ENCODE results near the gene USP46.

DNA sequence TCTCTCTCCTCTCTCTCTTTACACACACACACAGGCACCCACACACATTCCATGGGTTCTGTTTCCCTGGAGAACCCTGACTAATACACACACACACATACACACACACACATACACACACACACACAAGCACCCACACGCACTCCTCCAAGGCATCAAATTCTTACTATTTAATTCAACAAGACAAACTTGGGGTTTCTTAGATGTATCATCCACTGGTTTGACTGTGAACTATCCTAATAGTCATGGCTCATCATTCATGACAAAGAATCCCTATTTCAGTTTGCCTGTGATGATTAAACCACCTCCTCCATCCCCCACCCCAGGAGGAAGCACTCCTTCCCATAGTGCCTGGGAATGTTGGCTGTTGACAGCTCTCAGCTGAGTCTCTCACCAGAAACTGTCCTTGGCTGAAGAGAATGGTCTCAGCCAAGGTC is 98.2 kb downstream of the USP46 start:
- TF ChIP-seq, protein P1, sequence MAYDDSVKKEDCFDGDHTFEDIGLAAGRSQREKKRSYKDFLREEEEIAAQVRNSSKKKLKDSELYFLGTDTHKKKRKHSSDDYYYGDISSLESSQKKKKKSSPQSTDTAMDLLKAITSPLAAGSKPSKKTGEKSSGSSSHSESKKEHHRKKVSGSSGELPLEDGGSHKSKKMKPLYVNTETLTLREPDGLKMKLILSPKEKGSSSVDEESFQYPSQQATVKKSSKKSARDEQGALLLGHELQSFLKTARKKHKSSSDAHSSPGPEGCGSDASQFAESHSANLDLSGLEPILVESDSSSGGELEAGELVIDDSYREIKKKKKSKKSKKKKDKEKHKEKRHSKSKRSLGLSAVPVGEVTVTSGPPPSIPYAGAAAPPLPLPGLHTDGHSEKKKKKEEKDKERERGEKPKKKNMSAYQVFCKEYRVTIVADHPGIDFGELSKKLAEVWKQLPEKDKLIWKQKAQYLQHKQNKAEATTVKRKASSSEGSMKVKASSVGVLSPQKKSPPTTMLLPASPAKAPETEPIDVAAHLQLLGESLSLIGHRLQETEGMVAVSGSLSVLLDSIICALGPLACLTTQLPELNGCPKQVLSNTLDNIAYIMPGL (CRISPR knock-in tag; IDR thresholded peaks at IDR 0.05; ENCODE audit: borderline replicate concordance in 1 of 2, low read depth in 1 of 2): no peak
- TF ChIP-seq, protein P2, sequence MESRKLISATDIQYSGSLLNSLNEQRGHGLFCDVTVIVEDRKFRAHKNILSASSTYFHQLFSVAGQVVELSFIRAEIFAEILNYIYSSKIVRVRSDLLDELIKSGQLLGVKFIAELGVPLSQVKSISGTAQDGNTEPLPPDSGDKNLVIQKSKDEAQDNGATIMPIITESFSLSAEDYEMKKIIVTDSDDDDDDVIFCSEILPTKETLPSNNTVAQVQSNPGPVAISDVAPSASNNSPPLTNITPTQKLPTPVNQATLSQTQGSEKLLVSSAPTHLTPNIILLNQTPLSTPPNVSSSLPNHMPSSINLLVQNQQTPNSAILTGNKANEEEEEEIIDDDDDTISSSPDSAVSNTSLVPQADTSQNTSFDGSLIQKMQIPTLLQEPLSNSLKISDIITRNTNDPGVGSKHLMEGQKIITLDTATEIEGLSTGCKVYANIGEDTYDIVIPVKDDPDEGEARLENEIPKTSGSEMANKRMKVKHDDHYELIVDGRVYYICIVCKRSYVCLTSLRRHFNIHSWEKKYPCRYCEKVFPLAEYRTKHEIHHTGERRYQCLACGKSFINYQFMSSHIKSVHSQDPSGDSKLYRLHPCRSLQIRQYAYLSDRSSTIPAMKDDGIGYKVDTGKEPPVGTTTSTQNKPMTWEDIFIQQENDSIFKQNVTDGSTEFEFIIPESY (CRISPR knock-in tag; IDR thresholded peaks at IDR 0.05): no peak
- TF ChIP-seq, protein P3, sequence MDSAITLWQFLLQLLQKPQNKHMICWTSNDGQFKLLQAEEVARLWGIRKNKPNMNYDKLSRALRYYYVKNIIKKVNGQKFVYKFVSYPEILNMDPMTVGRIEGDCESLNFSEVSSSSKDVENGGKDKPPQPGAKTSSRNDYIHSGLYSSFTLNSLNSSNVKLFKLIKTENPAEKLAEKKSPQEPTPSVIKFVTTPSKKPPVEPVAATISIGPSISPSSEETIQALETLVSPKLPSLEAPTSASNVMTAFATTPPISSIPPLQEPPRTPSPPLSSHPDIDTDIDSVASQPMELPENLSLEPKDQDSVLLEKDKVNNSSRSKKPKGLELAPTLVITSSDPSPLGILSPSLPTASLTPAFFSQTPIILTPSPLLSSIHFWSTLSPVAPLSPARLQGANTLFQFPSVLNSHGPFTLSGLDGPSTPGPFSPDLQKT (CRISPR knock-in tag; IDR thresholded peaks at IDR 0.05; ENCODE audit: borderline replicate concordance): no peak

Data from HepG2 (cell line).